H9 (cell line): ENCODE data around the gene ATP2B2. TPM values are rescaled to one million over a fixed set of nuclear protein-coding genes. Genes with fewer than 3 reads are reported as not detected.

Source experiments
- DNase-seq: peaks from one replicate; pipeline ENCODE4 v3.0.0-alpha.2; 2017
- H2AFZ ChIP-seq: one replicate; pipeline ENCODE4 v1.6.1; 2013; ENCODE audit warnings: mild to moderate bottlenecking, low read length, control low read depth, moderate library complexity
- H2AK5ac ChIP-seq: 2 replicates; pipeline ENCODE4 v1.6.1; 2013; ENCODE audit warnings: low read length, control low read depth, mixed read lengths; ENCODE audit not compliant: insufficient read length
- H2BK120ac ChIP-seq: one replicate; pipeline ENCODE4 v1.6.1; 2013; ENCODE audit warnings: low read depth, mild to moderate bottlenecking, low read length, control low read depth, inconsistent platforms; ENCODE audit not compliant: poor library complexity, severe bottlenecking
- H2BK12ac ChIP-seq: 2 replicates; pipeline ENCODE4 v1.6.1; 2013; ENCODE audit warnings: low read length, control low read depth, mixed read lengths, low read depth; ENCODE audit not compliant: insufficient read length
- H2BK15ac ChIP-seq: 2 replicates; pipeline ENCODE4 v1.6.1; 2013; ENCODE audit warnings: low read depth, low read length, control low read depth
- H2BK20ac ChIP-seq: one replicate; pipeline ENCODE4 v1.6.1; 2013; ENCODE audit warnings: low read depth, mild to moderate bottlenecking, low read length, control low read depth, inconsistent platforms; ENCODE audit not compliant: poor library complexity, severe bottlenecking
- H2BK5ac ChIP-seq: 2 replicates; pipeline ENCODE4 v1.6.1; 2013; ENCODE audit warnings: low read length, control low read depth, mixed read lengths; ENCODE audit not compliant: insufficient read length
- H3K14ac ChIP-seq: 2 replicates; pipeline ENCODE4 v1.6.1; 2013; ENCODE audit warnings: low read length, control low read depth; ENCODE audit not compliant: insufficient read depth
- H3K18ac ChIP-seq: 2 replicates; pipeline ENCODE4 v1.6.1; 2013; ENCODE audit warnings: low read depth, mild to moderate bottlenecking, mixed read lengths, low read length, control low read depth; ENCODE audit not compliant: insufficient read length
- H3K23ac ChIP-seq: 2 replicates; pipeline ENCODE4 v1.6.1; 2013; ENCODE audit warnings: low read length, control low read depth, mixed read lengths, low read depth; ENCODE audit not compliant: insufficient read length
- H3K23me2 ChIP-seq: 2 replicates; pipeline ENCODE4 v1.6.1; 2013; ENCODE audit warnings: low read depth, mild to moderate bottlenecking, mixed read lengths, low read length, control low read depth; ENCODE audit not compliant: insufficient read length, poor library complexity, severe bottlenecking
- H3K27ac ChIP-seq: 2 replicates; pipeline ENCODE4 v1.5.1; 2013; ENCODE audit warnings: low read length, control low read depth, mixed read lengths, low read depth; ENCODE audit not compliant: insufficient read length
- H3K27me3 ChIP-seq: 2 replicates; pipeline ENCODE4 v1.6.1; 2013; ENCODE audit warnings: low read length, control low read depth, inconsistent platforms; ENCODE audit not compliant: insufficient read depth
- H3K4ac ChIP-seq: 2 replicates; pipeline ENCODE4 v1.6.1; 2013; ENCODE audit warnings: low read depth, mild to moderate bottlenecking, control low read depth, inconsistent platforms, low read length, moderate library complexity
- H3K4me1 ChIP-seq: 2 replicates; pipeline ENCODE4 v1.6.1; 2013; ENCODE audit warnings: low read length, control low read depth, inconsistent platforms; ENCODE audit not compliant: insufficient read depth
- H3K4me2 ChIP-seq: 2 replicates; pipeline ENCODE4 v1.6.1; 2013; ENCODE audit warnings: low read length, control low read depth, mixed read lengths; ENCODE audit not compliant: insufficient read length, insufficient read depth
- H3K56ac ChIP-seq: 2 replicates; pipeline ENCODE4 v1.6.1; 2013; ENCODE audit warnings: low read depth, mild to moderate bottlenecking, mixed read lengths, low read length, control low read depth; ENCODE audit not compliant: insufficient read length
- H3K79me1 ChIP-seq: 2 replicates; pipeline ENCODE4 v1.6.1; 2013; ENCODE audit warnings: low read depth, mild to moderate bottlenecking, moderate library complexity, low read length, control low read depth, inconsistent platforms; ENCODE audit not compliant: insufficient read depth, poor library complexity, severe bottlenecking
- H3K79me2 ChIP-seq: 2 replicates; pipeline ENCODE4 v1.6.1; 2013; ENCODE audit warnings: low read length, control low read depth, inconsistent platforms; ENCODE audit not compliant: insufficient read depth
- H3K9ac ChIP-seq: 2 replicates; pipeline ENCODE4 v1.6.1; 2013; ENCODE audit warnings: low read length, control low read depth, mixed read lengths; ENCODE audit not compliant: insufficient read length; ENCODE audit errors: extremely low read depth
- H3K9me3 ChIP-seq: one replicate; pipeline ENCODE4 v1.6.1; 2013; ENCODE audit warnings: low read depth, low read length, inconsistent platforms; ENCODE audit not compliant: control insufficient read depth
- H3T11ph ChIP-seq: one replicate; pipeline ENCODE4 v1.6.1; 2013; ENCODE audit warnings: mild to moderate bottlenecking, low read length, control low read depth, inconsistent platforms
- H4K20me1 ChIP-seq: one replicate; pipeline ENCODE4 v1.6.1; 2013; ENCODE audit not compliant: control insufficient read depth, insufficient read length, insufficient read depth
- H4K5ac ChIP-seq: 2 replicates; pipeline ENCODE4 v1.6.1; 2013; ENCODE audit warnings: low read depth, mild to moderate bottlenecking, mixed read lengths, low read length, control low read depth; ENCODE audit not compliant: insufficient read length
- H4K8ac ChIP-seq: replicated peaks from 2 replicates; pipeline ENCODE4 v1.6.1; 2013; ENCODE audit warnings: low read length, control low read depth, mixed read lengths, low read depth; ENCODE audit not compliant: insufficient read length
- H4K91ac ChIP-seq: 2 replicates; pipeline ENCODE4 v1.6.1; 2013; ENCODE audit warnings: low read depth, mild to moderate bottlenecking, moderate library complexity, mixed read lengths, low read length, control low read depth; ENCODE audit not compliant: insufficient read length
- H3K27ac Mint-ChIP-seq, 3 experiments: 2 replicates in 2 of 3; 3 replicates in 1 of 3; pipeline ENCODE4 v1.8.0; 2020 to 2021; ENCODE audit warnings: mixed read lengths in 3 of 3, mild to moderate bottlenecking in 1 of 3, moderate library complexity in 1 of 3
- H3K27me3 Mint-ChIP-seq: 2 replicates; pipeline ENCODE4 v1.8.0; 2021; ENCODE audit warnings: low read depth, mild to moderate bottlenecking, moderate library complexity, mixed read lengths
- H3K36me3 Mint-ChIP-seq, 3 experiments: 2 replicates in 2 of 3; 3 replicates in 1 of 3; pipeline ENCODE4 v1.8.0; 2020 to 2021; ENCODE audit warnings: low read depth in 3 of 3, mixed read lengths in 3 of 3; ENCODE audit not compliant: insufficient read depth in 1 of 3
- H3K4me1 Mint-ChIP-seq, 2 experiments: 2 replicates each; pipeline ENCODE4 v1.8.0; 2020; ENCODE audit warnings: mixed read lengths in 2 of 2
- H3K4me3 Mint-ChIP-seq, 2 experiments: 2 replicates in 1 of 2; 3 replicates in 1 of 2; pipeline ENCODE4 v1.8.0; 2020 to 2021; ENCODE audit warnings: mild to moderate bottlenecking in 2 of 2, mixed read lengths in 2 of 2, moderate library complexity in 1 of 2
- H3K9me3 Mint-ChIP-seq, 2 experiments: 2 replicates in 1 of 2; 3 replicates in 1 of 2; pipeline ENCODE4 v1.8.0; 2020; ENCODE audit warnings: mild to moderate bottlenecking in 2 of 2, mixed read lengths in 2 of 2, moderate library complexity in 1 of 2
- CTCF ChIP-seq: fragments of 200-600 bp; sonication (generic); conservative IDR thresholded peaks from 3 replicates; pipeline ENCODE4 v1.8.0; 2021; ENCODE audit warnings: antibody characterized with exemption, mild to moderate bottlenecking
- WGBS: extraction: QIAGEN DNeasy Blood & Tissue Kit; methylation state at CpG from one replicate; pipeline ENCODE4 v1.1.7; 2013; ENCODE audit warnings: missing lambda C conversion rate, low lambda C conversion rate, mixed read lengths; ENCODE audit not compliant: insufficient read length; ENCODE audit errors: extremely low coverage; 5-methylcytosine and 5-hydroxymethylcytosine counted together
- total RNA-seq: library from RNA; stranded (reverse); gene quantifications from 2 replicates; pipeline ENCODE4 v1.2.1, GENCODE V29; 2021

ATP2B2 gene
- total RNA-seq, 1 experiment from 2014 or later: 0.33 TPM

GRCh38 chr3:10400749-10401495 lies 104.5 kb downstream of the ATP2B2 start:
- TF ChIP-seq CTCF: no peak
- no peak overlapping the region for H4K5ac ChIP-seq
- Mint-ChIP-seq H3K27ac (no peak overlapping the region), H3K9me3 (no peaks in the 10 kb centered on the region), H3K27me3 (peaks cover 3% of the 10 kb centered on the region), H3K36me3 (no peaks in the 10 kb centered on the region), H3K4me3 (no peak overlapping the region), H3K4me1 (peaks cover 18% of the 10 kb centered on the region in 2 experiments)
- no peaks in the 10 kb centered on the region for H3K9me3 ChIP-seq
- no peak overlapping the region for H2AFZ ChIP-seq
- H3K4me1 ChIP-seq: peaks cover 5% of the 10 kb centered on the region; the same call in 1 of the 2 replicates
- no peak overlapping the region for H2BK5ac ChIP-seq
- no peak overlapping the region for H3K4ac ChIP-seq
- no peak overlapping the region for H3K9ac ChIP-seq
- no peaks in the 10 kb centered on the region for H4K20me1 ChIP-seq
- H2BK120ac ChIP-seq: no peak overlapping the region
- no peak overlapping the region for H3K27ac ChIP-seq
- no peak overlapping the region for H2AK5ac ChIP-seq
- H2BK12ac ChIP-seq: no peak overlapping the region
- no peaks in the 10 kb centered on the region for H3K79me2 ChIP-seq
- no peak overlapping the region for H3K18ac ChIP-seq
- no peaks in the 10 kb centered on the region for H3K23me2 ChIP-seq
- no peak overlapping the region for H4K8ac ChIP-seq
- no peak for DNase-seq
- WGBS: no CpG with 5 or more reads among the region's 12 CpGs
- no peaks in the 10 kb centered on the region for H3K79me1 ChIP-seq
- H3K4me2 ChIP-seq: no peak overlapping the region
- no peak overlapping the region for H2BK15ac ChIP-seq
- no peak overlapping the region for H2BK20ac ChIP-seq
- no peak overlapping the region for H3K56ac ChIP-seq
- no peak overlapping the region; the same call in 1 of the 2 replicates for H3K14ac ChIP-seq
- H3K27me3 ChIP-seq: no peaks in the 10 kb centered on the region
- no peak overlapping the region for H4K91ac ChIP-seq
- H3K23ac ChIP-seq: no peak overlapping the region
- H3T11ph ChIP-seq: no peak overlapping the region
